Neuronal stem cell (in vitro differentiated cells): ENCODE measurements around the gene CREBL2.

Experiments used
- DNase-seq: peaks from one replicate; pipeline ENCODE4 v3.0.0-alpha.2; 2013; ENCODE audit warnings: low spot score
- H2AFZ ChIP-seq: one replicate; pipeline ENCODE4 v1.6.1; 2013; ENCODE audit warnings: mild to moderate bottlenecking, low read length, inconsistent platforms
- H2AK5ac ChIP-seq: 2 replicates; pipeline ENCODE4 v1.6.1; 2013; ENCODE audit warnings: low read depth, mild to moderate bottlenecking, inconsistent platforms, low read length, moderate library complexity, mixed read lengths
- H2BK120ac ChIP-seq: 2 replicates; pipeline ENCODE4 v1.6.1; 2013; ENCODE audit warnings: low read depth, mild to moderate bottlenecking, inconsistent platforms, low read length, moderate library complexity, mixed read lengths
- H2BK12ac ChIP-seq: one replicate; pipeline ENCODE4 v1.6.1; 2013; ENCODE audit warnings: low read length, inconsistent platforms
- H2BK15ac ChIP-seq: 2 replicates; pipeline ENCODE4 v1.6.1; 2013; ENCODE audit warnings: mild to moderate bottlenecking, low read length, inconsistent platforms, mixed read lengths
- H2BK5ac ChIP-seq: one replicate; pipeline ENCODE4 v1.6.1; 2013; ENCODE audit warnings: inconsistent platforms, mild to moderate bottlenecking, low read length, moderate library complexity
- H3K14ac ChIP-seq: one replicate; pipeline ENCODE4 v1.6.1; 2013; ENCODE audit warnings: low read length, inconsistent platforms
- H3K18ac ChIP-seq: 2 replicates; pipeline ENCODE4 v1.6.1; 2013; ENCODE audit warnings: low read length, inconsistent platforms
- H3K23ac ChIP-seq: 2 replicates; pipeline ENCODE4 v1.6.1; 2013; ENCODE audit warnings: low read depth, mild to moderate bottlenecking, mixed read lengths, low read length, inconsistent platforms; ENCODE audit not compliant: poor library complexity
- H3K27ac ChIP-seq: replicated peaks from 3 replicates; pipeline ENCODE4 v1.5.1; 2013; ENCODE audit warnings: low read length, inconsistent platforms
- H3K27me3 ChIP-seq, 3 experiments: 2 replicates each; pipeline ENCODE4 v1.6.1; 2013; ENCODE audit warnings: low read length in 3 of 3, mild to moderate bottlenecking in 2 of 3, inconsistent platforms in 1 of 3, low read depth in 1 of 3, mixed read lengths in 1 of 3, moderate library complexity in 1 of 3; ENCODE audit not compliant: control insufficient read depth in 3 of 3, insufficient read depth in 3 of 3
- H3K36me3 ChIP-seq, 2 donors: replicated peaks in 1 of 2; 2 replicates each; pipeline ENCODE4 v1.6.1; 2013; ENCODE audit warnings: low read length in 2 of 2; ENCODE audit not compliant: control insufficient read depth in 2 of 2, insufficient read depth in 2 of 2
- H3K4ac ChIP-seq: 2 replicates; pipeline ENCODE4 v1.6.1; 2013; ENCODE audit warnings: inconsistent platforms, mild to moderate bottlenecking, low read length, moderate library complexity
- H3K4me1 ChIP-seq, 2 donors: 1 replicate in 1 of 2; 2 replicates in 1 of 2; pipeline ENCODE4 v1.6.1; 2013; ENCODE audit warnings: low read length in 2 of 2, low read depth in 1 of 2; ENCODE audit not compliant: control insufficient read depth in 2 of 2, insufficient read depth in 1 of 2
- H3K4me2 ChIP-seq: one replicate; pipeline ENCODE4 v1.6.1; 2013; ENCODE audit warnings: mild to moderate bottlenecking, low read length, inconsistent platforms; ENCODE audit not compliant: insufficient read depth, poor library complexity, severe bottlenecking
- H3K4me3 ChIP-seq, 2 donors: 2 replicates each; pipeline ENCODE4 v1.5.1; 2013; ENCODE audit warnings: low read length in 2 of 2, mild to moderate bottlenecking in 2 of 2, inconsistent platforms in 1 of 2, moderate library complexity in 1 of 2
- H3K79me1 ChIP-seq: one replicate; pipeline ENCODE4 v1.6.1; 2013; ENCODE audit warnings: low read depth, mild to moderate bottlenecking, inconsistent platforms, low read length, moderate library complexity
- H3K9ac ChIP-seq: one replicate; pipeline ENCODE4 v1.6.1; 2013; ENCODE audit warnings: mild to moderate bottlenecking, low read depth, low read length, inconsistent platforms; ENCODE audit not compliant: poor library complexity
- H3K9me3 ChIP-seq, 2 donors: replicated peaks in 1 of 2; 2 replicates each; pipeline versions ENCODE3 to v1.6.1; 2013; ENCODE audit warnings: low read length in 2 of 2, mild to moderate bottlenecking in 2 of 2, inconsistent platforms in 1 of 2, low read depth in 1 of 2, mixed read lengths in 1 of 2, moderate library complexity in 1 of 2; ENCODE audit not compliant: control insufficient read depth in 2 of 2, insufficient read depth in 1 of 2
- H4K8ac ChIP-seq: one replicate; pipeline ENCODE4 v1.6.1; 2013; ENCODE audit warnings: low read depth, mild to moderate bottlenecking, inconsistent platforms, low read length, moderate library complexity
- H4K91ac ChIP-seq: one replicate; pipeline ENCODE4 v1.6.1; 2013; ENCODE audit warnings: low read length, low read depth, mild to moderate bottlenecking, inconsistent platforms; ENCODE audit not compliant: poor library complexity
- WGBS, 2 donors: extraction: QIAGEN DNeasy Blood & Tissue Kit; methylation state at CpG; one replicate each; pipeline ENCODE4 v1.1.7; 2013; ENCODE audit warnings: missing lambda C conversion rate in 2 of 2, mixed read lengths in 1 of 2; ENCODE audit not compliant: insufficient read length in 2 of 2, insufficient replicate concordance in 1 of 2; ENCODE audit errors: extremely low coverage in 2 of 2; 5-methylcytosine and 5-hydroxymethylcytosine counted together

CREBL2 gene

DNA sequence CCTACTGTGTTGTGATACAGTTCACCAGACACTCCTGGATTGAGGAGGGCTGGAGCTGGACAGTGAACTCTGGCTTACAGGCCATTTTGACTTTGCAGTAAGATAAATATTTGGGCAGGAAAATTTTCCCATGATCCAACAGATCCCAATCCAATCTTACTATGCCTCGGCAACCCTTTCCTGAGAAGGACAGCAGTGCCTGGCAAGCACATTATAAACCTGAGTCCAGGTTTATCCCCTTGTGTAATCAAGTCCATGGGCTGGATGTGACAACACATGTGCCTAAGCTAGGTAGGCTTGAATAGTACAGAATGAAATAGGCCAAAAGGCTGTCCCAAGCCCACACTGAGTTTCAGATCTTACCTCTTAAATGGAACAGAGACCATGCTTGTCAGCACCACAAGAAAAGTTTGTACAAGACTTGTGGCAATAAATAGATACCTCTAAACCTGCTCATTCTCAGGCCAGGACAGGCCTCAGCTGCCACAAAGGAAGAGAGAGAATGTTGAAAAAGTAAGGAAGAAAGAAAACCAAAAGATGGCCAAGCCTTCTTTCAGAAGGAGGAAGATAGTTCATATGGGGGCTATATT lies 34.9 kb downstream of the CREBL2 start:
- H3K23ac ChIP-seq = no peak overlapping the region
- H2BK12ac ChIP-seq = no peak overlapping the region
- no peak overlapping the region for H3K4me2 ChIP-seq
- H2BK5ac ChIP-seq = no peak overlapping the region
- no peaks in the 10 kb centered on the region for H3K27me3 ChIP-seq
- no peak overlapping the region for H2AFZ ChIP-seq
- WGBS, 2 donors = no CpG with 5 or more reads among the region's 1 CpG
- H3K4me3 ChIP-seq = no peak overlapping the region
- H2BK120ac ChIP-seq = no peak overlapping the region
- H3K4me1 ChIP-seq = no peaks in the 10 kb centered on the region
- H2BK15ac ChIP-seq = no peak overlapping the region
- no peak overlapping the region for H3K9ac ChIP-seq
- no peak overlapping the region for H3K4ac ChIP-seq
- no peaks in the 10 kb centered on the region for H3K79me1 ChIP-seq
- no peak overlapping the region for H4K8ac ChIP-seq
- H3K18ac ChIP-seq = no peak overlapping the region
- H3K9me3 ChIP-seq = peaks cover 20 to 45% of the 10 kb centered on the region in 2 donors
- H3K14ac ChIP-seq = no peak overlapping the region
- H3K36me3 ChIP-seq = peaks cover 8 to 32% of the 10 kb centered on the region in 2 donors
- no peak overlapping the region for H2AK5ac ChIP-seq
- DNase-seq = no peak
- H4K91ac ChIP-seq = no peak overlapping the region
- H3K27ac ChIP-seq = no peak overlapping the region

DNA sequence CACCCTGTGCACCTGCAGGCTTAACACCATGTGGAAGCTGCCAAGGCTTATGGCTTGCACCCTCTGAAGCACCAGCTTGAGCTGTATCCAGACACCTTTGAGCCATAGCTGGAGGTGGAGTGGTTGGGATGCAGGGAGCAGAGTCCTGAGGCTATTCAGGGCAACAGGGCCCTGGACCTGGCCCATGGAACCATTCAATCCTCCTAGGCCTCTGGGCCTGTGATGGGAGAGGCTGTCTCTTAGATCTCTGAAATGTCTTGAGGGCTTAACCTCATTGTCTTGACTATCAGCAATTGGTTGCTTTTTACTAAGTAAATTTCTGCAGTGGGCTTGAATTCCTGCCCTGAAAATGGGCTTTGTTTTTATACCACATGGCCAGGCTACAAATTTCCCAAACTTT lies 36.6 kb downstream of the CREBL2 start:
- H2BK120ac ChIP-seq = no peak overlapping the region
- no peaks in the 10 kb centered on the region for H3K79me1 ChIP-seq
- H3K36me3 ChIP-seq = peaks cover 5 to 15% of the 10 kb centered on the region in 2 donors
- H3K9ac ChIP-seq = no peak overlapping the region
- H3K27me3 ChIP-seq = no peaks in the 10 kb centered on the region
- no peak overlapping the region for H3K4ac ChIP-seq
- no peak overlapping the region for H3K27ac ChIP-seq
- no peak overlapping the region for H3K4me2 ChIP-seq
- H3K4me3 ChIP-seq = no peak overlapping the region
- no peak overlapping the region for H2BK15ac ChIP-seq
- H3K9me3 ChIP-seq = peaks cover 20 to 43% of the 10 kb centered on the region in 2 donors
- no peak overlapping the region for H2AK5ac ChIP-seq
- no peak overlapping the region for H2BK5ac ChIP-seq
- H3K14ac ChIP-seq = no peak overlapping the region
- H4K8ac ChIP-seq = no peak overlapping the region
- no peak overlapping the region for H4K91ac ChIP-seq
- DNase-seq = no peak
- no peak overlapping the region for H3K23ac ChIP-seq
- H3K18ac ChIP-seq = no peak overlapping the region
- no peaks in the 10 kb centered on the region for H3K4me1 ChIP-seq
- H2AFZ ChIP-seq = no peak overlapping the region
- H2BK12ac ChIP-seq = no peak overlapping the region

DNA sequence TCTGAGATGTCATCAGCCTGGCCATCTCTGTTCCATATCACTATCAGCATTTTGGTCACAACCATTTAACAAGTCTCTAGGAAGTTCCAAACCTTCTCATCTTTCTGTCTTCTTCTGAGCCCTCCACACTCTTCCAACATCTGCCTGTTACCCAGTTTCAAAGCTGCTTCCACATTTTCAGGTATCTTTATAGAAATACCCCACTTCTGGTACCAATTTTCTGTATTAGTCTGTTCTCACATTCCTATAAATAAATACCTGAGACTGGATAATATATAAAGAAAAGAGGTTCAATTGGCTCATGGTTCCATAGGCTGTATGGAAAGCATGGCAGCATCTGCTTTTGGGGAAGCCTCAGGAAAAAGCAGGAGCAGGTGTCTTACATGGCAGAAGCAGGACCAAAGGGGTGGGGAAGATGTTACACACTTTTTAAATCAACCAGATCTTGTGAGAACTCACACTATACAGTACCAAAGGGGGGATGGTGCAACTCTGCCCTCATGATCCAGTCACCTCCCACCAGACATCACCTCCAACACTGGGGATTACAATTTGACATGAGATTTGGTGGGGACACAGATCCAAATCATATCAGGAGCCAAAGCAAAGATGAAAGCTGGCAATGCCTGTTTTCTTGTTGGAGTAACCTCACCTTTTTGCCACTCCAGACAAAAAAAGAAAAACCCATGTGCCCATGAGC lies 37.4 kb downstream of the CREBL2 start:
- Histone ChIP-seq H3K18ac (no peak overlapping the region), H3K14ac (no peak overlapping the region), H2BK120ac (no peak overlapping the region), H2BK5ac (no peak overlapping the region), H3K23ac (no peak overlapping the region), H4K91ac (no peak overlapping the region), H3K4me1 (peaks cover 0 to under 1% of the 10 kb centered on the region in 2 donors), H2BK12ac (no peak overlapping the region), H3K9me3 (peaks cover 20 to 50% of the 10 kb centered on the region in 2 donors), H3K4me3 (no peak overlapping the region), H2BK15ac (no peak overlapping the region), H2AFZ (no peak overlapping the region), H3K4ac (no peak overlapping the region), H3K4me2 (no peak overlapping the region), H3K79me1 (no peaks in the 10 kb centered on the region), H3K27ac (no peak overlapping the region), H3K27me3 (no peaks in the 10 kb centered on the region), H3K36me3 (peaks cover 5 to 8% of the 10 kb centered on the region in 2 donors), H2AK5ac (no peak overlapping the region), H4K8ac (no peak overlapping the region), H3K9ac (no peak overlapping the region)
- DNase-seq = no peak

DNA sequence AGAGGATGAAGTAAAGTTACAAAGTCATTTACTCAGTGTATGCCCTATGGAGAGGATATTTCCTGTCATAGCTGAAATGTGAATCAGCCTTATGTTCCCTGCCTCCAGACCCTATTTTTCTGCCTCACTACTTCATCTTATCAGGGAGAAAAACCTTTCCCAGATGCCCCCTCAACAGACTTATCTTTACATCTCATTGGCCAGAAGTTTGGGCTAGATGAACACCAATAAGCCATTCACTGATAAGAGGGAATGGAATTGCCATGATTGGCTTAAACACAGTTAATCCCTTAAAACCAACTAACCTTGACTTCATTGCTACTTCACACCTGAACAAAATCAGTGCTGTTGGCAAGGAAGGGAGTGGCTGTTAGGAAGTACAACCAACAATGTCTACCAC lies 40.1 kb downstream of the CREBL2 start:
- DNase-seq = no peak
- no peak overlapping the region for H3K14ac ChIP-seq
- H2BK120ac ChIP-seq = no peak overlapping the region
- H3K36me3 ChIP-seq = peaks cover 0 to 3% of the 10 kb centered on the region in 2 donors
- H2AK5ac ChIP-seq = no peak overlapping the region
- H2AFZ ChIP-seq = no peak overlapping the region
- no peak overlapping the region for H3K23ac ChIP-seq
- peaks cover 17 to 45% of the 10 kb centered on the region in 2 donors for H3K9me3 ChIP-seq
- H2BK5ac ChIP-seq = no peak overlapping the region
- H3K4me3 ChIP-seq = no peak overlapping the region
- H3K9ac ChIP-seq = no peak overlapping the region
- H2BK12ac ChIP-seq = no peak overlapping the region
- no peak overlapping the region for H4K91ac ChIP-seq
- H3K4me1 ChIP-seq = peaks cover 3 to 14% of the 10 kb centered on the region in 2 donors
- no peak overlapping the region for H3K4ac ChIP-seq
- no peak overlapping the region for H4K8ac ChIP-seq
- H2BK15ac ChIP-seq = no peak overlapping the region
- H3K4me2 ChIP-seq = no peak overlapping the region
- H3K27me3 ChIP-seq = no peaks in the 10 kb centered on the region
- H3K18ac ChIP-seq = no peak overlapping the region
- no peaks in the 10 kb centered on the region for H3K79me1 ChIP-seq
- H3K27ac ChIP-seq = no peak overlapping the region
